ENCODE data around the gene EREG.
"Not testable (repeated sequence)": the region's sequence is repeated elsewhere in the genome, so short reads cannot be mapped to it uniquely, and the experiment has no call there.

Gene EREG

GRCh38 chr4:74390677-74391076 is 25.7 kb downstream of the EREG start:
- no peak for DNase-seq (ENCODE audit: low read depth)

- no peak for DNase-seq (ENCODE audit: low read depth)
Measured at GRCh38 chr4:74391346-74391745, 26.4 kb downstream of the EREG start.

GRCh38 chr4:74391890-74392475 is 27.0 kb downstream of the EREG start:
- no peak for DNase-seq (ENCODE audit: low read depth)

- DNase-seq (ENCODE audit: low read depth), result peak; percentile 88
Measured at GRCh38 chr4:74394476-74395136, 29.7 kb downstream of the EREG start.

- DNase-seq (ENCODE audit: low read depth), result peak; percentile 65
Measured at GRCh38 chr4:74395633-74396032, 30.7 kb downstream of the EREG start.

- DNase-seq (ENCODE audit: low read depth), result no peak
Measured at GRCh38 chr4:74397748-74398426, 32.9 kb downstream of the EREG start.

GRCh38 chr4:74398894-74399589 is 34.1 kb downstream of the EREG start:
- not testable (repeated sequence) for DNase-seq (ENCODE audit: low read depth)

- no peak for DNase-seq (ENCODE audit: low read depth)
Measured at GRCh38 chr4:74400395-74400794, 35.5 kb downstream of the EREG start.

- DNase-seq (ENCODE audit: low read depth), result no peak
Measured at GRCh38 chr4:74402692-74403456, 37.9 kb downstream of the EREG start.

GRCh38 chr4:74407891-74408290 is 42.9 kb downstream of the EREG start:
- DNase-seq (ENCODE audit: low read depth), result no peak

GRCh38 chr4:74408639-74409038 is 43.7 kb downstream of the EREG start:
- DNase-seq (ENCODE audit: low read depth), result peak; percentile 85

- peak; percentile 59 for DNase-seq (ENCODE audit: low read depth)
Measured at GRCh38 chr4:74410272-74410671, 45.3 kb downstream of the EREG start.

GRCh38 chr4:74412225-74412624 is 47.3 kb downstream of the EREG start:
- no peak for DNase-seq (ENCODE audit: low read depth)

- DNase-seq (ENCODE audit: low read depth), result no peak
Measured at GRCh38 chr4:74413265-74413664, 48.3 kb downstream of the EREG start.

GRCh38 chr4:74414149-74414809 is 49.3 kb downstream of the EREG start:
- DNase-seq (ENCODE audit: low read depth), result no peak

GRCh38 chr4:74415602-74416300 is 50.8 kb downstream of the EREG start:
- DNase-seq (ENCODE audit: low read depth), result peak; percentile 15

GRCh38 chr4:74418063-74418670 is 53.2 kb downstream of the EREG start:
- peak; percentile 92 for DNase-seq (ENCODE audit: low read depth)

GRCh38 chr4:74420863-74421262 is 55.9 kb downstream of the EREG start:
- DNase-seq (ENCODE audit: low read depth), result no peak

- DNase-seq (ENCODE audit: low read depth), result peak; percentile 71
Measured at GRCh38 chr4:74423104-74423503, 58.2 kb downstream of the EREG start.

GRCh38 chr4:74424111-74424510 is 59.2 kb downstream of the EREG start:
- no peak for DNase-seq (ENCODE audit: low read depth)
